HL-60 (cell line): Measurements from ENCODE around the gene SLC26A4.

Experiments used
- GABPA ChIP-seq: IDR thresholded peaks from 2 replicates; pipeline ENCODE4 v1.6.1; 2012; ENCODE audit warnings: low read depth
- POLR2AphosphoS5 ChIP-seq: IDR thresholded peaks from 2 replicates; pipeline ENCODE4 v1.6.1; 2012; ENCODE audit warnings: low read depth
- SPI1 ChIP-seq: IDR thresholded peaks from 2 replicates; pipeline ENCODE4 v1.6.1; 2012; ENCODE audit warnings: low read depth, mild to moderate bottlenecking, borderline replicate concordance
- TF ChIP-seq, protein P1 (sequence below): IDR thresholded peaks from one replicate; pipeline ENCODE4 v1.5.1; 2011; ENCODE audit warnings: low read length, control low read depth, inconsistent platforms; ENCODE audit not compliant: insufficient read depth
- TF ChIP-seq, protein P2 (sequence below): IDR thresholded peaks from 2 replicates; pipeline ENCODE4 v1.6.1; 2012; ENCODE audit warnings: low read depth; ENCODE audit not compliant: insufficient replicate concordance

DNA sequence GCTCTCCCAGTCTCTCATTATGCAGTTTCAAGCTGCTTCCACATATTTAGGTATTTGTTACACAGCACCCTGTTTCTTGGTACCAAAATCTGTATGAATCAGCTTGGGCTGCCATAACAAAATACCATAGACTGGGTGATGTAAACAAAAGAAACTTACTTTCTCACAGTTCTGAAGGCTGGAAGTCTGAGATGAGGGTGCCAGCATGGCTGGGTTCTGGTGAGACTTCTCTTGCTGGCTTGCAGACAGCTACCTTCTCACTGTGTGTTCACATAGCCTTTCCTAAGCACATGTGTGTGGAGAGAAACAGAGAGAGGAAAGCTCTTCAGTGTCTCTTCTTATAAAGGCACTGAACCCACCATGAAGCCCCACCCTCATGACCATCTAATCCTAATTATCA lies 67.6 kb downstream of the SLC26A4 start:
- TF ChIP-seq POLR2AphosphoS5 (no peak), GABPA (no peak), SPI1 (no peak)
- TF ChIP-seq, protein P1, sequence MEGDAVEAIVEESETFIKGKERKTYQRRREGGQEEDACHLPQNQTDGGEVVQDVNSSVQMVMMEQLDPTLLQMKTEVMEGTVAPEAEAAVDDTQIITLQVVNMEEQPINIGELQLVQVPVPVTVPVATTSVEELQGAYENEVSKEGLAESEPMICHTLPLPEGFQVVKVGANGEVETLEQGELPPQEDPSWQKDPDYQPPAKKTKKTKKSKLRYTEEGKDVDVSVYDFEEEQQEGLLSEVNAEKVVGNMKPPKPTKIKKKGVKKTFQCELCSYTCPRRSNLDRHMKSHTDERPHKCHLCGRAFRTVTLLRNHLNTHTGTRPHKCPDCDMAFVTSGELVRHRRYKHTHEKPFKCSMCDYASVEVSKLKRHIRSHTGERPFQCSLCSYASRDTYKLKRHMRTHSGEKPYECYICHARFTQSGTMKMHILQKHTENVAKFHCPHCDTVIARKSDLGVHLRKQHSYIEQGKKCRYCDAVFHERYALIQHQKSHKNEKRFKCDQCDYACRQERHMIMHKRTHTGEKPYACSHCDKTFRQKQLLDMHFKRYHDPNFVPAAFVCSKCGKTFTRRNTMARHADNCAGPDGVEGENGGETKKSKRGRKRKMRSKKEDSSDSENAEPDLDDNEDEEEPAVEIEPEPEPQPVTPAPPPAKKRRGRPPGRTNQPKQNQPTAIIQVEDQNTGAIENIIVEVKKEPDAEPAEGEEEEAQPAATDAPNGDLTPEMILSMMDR = no peak
- TF ChIP-seq, protein P2, sequence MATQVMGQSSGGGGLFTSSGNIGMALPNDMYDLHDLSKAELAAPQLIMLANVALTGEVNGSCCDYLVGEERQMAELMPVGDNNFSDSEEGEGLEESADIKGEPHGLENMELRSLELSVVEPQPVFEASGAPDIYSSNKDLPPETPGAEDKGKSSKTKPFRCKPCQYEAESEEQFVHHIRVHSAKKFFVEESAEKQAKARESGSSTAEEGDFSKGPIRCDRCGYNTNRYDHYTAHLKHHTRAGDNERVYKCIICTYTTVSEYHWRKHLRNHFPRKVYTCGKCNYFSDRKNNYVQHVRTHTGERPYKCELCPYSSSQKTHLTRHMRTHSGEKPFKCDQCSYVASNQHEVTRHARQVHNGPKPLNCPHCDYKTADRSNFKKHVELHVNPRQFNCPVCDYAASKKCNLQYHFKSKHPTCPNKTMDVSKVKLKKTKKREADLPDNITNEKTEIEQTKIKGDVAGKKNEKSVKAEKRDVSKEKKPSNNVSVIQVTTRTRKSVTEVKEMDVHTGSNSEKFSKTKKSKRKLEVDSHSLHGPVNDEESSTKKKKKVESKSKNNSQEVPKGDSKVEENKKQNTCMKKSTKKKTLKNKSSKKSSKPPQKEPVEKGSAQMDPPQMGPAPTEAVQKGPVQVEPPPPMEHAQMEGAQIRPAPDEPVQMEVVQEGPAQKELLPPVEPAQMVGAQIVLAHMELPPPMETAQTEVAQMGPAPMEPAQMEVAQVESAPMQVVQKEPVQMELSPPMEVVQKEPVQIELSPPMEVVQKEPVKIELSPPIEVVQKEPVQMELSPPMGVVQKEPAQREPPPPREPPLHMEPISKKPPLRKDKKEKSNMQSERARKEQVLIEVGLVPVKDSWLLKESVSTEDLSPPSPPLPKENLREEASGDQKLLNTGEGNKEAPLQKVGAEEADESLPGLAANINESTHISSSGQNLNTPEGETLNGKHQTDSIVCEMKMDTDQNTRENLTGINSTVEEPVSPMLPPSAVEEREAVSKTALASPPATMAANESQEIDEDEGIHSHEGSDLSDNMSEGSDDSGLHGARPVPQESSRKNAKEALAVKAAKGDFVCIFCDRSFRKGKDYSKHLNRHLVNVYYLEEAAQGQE = no peak
